ENCODE data around the gene CDC42BPG. TPM values are rescaled to one million over a fixed set of nuclear protein-coding genes. Genes with fewer than 3 reads are reported as not detected.

CDC42BPG gene
- total and polyA plus RNA-seq, 9 of the 15 experiments (the other 6 are each of a cell fraction or from before 2014, with no cell fraction given): 0.04 to 8.8 (median 2.1) TPM

- TF ChIP-seq THAP7 (CRISPR knock-in tag; IDR thresholded peaks at IDR 0.05) (no peak), ZNF224 (CRISPR knock-in tag; IDR thresholded peaks at IDR 0.05) (0 out of 2 replicates have a peak, but pooled peaks have one; percentile 56), MEIS2 (IDR thresholded peaks at IDR 0.05; ENCODE audit: partially characterized antibody) (peak; percentile 83), TAF7 (tag; IDR thresholded peaks at IDR 0.05) (no peak), SFPQ (IDR thresholded peaks at IDR 0.05; ENCODE audit: low read depth, low read length) (no peak), ZC3H8 (IDR thresholded peaks at IDR 0.05) (no peak), XRCC5 (IDR thresholded peaks at IDR 0.05; ENCODE audit: low read depth, low read length) (no peak), FOXK2 (conservative IDR thresholded peaks at IDR 0.05 in 1 of 2, IDR thresholded peaks at IDR 0.05 in 1 of 2; ENCODE audit: low read depth in 2 of 2) (peak; percentile 73 to 88), BCOR (IDR thresholded peaks at IDR 0.05) (peak; percentile 49; the same call in 1 of the 2 replicates), ZC3H4 (CRISPR knock-in tag; IDR thresholded peaks at IDR 0.05; ENCODE audit: borderline replicate concordance) (no peak), ID3 (CRISPR knock-in tag; IDR thresholded peaks at IDR 0.05) (no peak), ID3 (tag; IDR thresholded peaks at IDR 0.05) (0 out of 2 replicates have a peak, but pooled peaks have one; percentile 13), FOXA3 (CRISPR knock-in tag; conservative IDR thresholded peaks at IDR 0.05 in 1 of 2, IDR thresholded peaks at IDR 0.05 in 1 of 2) (no peak), ZNF561 (CRISPR knock-in tag; conservative IDR thresholded peaks at IDR 0.05) (no peak), HNRNPUL1 (IDR thresholded peaks at IDR 0.05; ENCODE audit: low read length) (no peak), ATF4 (CRISPR knock-in tag; IDR thresholded peaks at IDR 0.05) (0 out of 2 replicates have a peak, but pooled peaks have one; percentile 42), GATA2 (CRISPR knock-in tag; IDR thresholded peaks at IDR 0.05) (peak; percentile 77), ZNF609 (CRISPR knock-in tag; IDR thresholded peaks at IDR 0.05; ENCODE audit: borderline replicate concordance) (no peak)
These were observed 41.2 kb upstream of the CDC42BPG start (continued) for GRCh38 chr11:64885367-64886286.

Data from K562 (cell line).